ENCODE results near the gene SGPL1. TPM values are rescaled to one million over a fixed set of nuclear protein-coding genes. Genes with fewer than 3 reads are reported as not detected.

The SGPL1 gene
- total RNA-seq, 1 donor from 2014 or later = 37.1 TPM

GRCh38 chr10:70866424-70866823 lies 50.7 kb downstream of the SGPL1 start:
- Histone ChIP-seq H3K36me3 (ENCODE audit: control insufficient read depth in 3 of 3, insufficient read depth in 3 of 3, low read length in 3 of 3) (peaks cover 2 to 20% (median 14%) of the 10 kb centered on the region in 3 donors), H3K27ac (ENCODE audit: low read depth, low read length) (no peak overlapping the region), H3K27me3 (ENCODE audit: control insufficient read depth in 3 of 3, insufficient read depth in 3 of 3, low read length in 3 of 3) (no peaks in the 10 kb centered on the region), H3K4me1 (ENCODE audit: control insufficient read depth in 3 of 3, insufficient read depth in 3 of 3, low read length in 3 of 3) (no peaks in the 10 kb centered on the region), H3K9ac (ENCODE audit: low read depth in 1 of 3, low read length in 3 of 3) (no peak overlapping the region), H3K4me3 (ENCODE audit: low read length in 3 of 3) (no peak overlapping the region), H3K9me3 (ENCODE audit: control insufficient read depth in 3 of 3, low read length in 3 of 3) (no peaks in the 10 kb centered on the region)

- Histone ChIP-seq H3K9ac (ENCODE audit: low read depth in 1 of 3, low read length in 3 of 3) (no peak overlapping the region), H3K4me3 (ENCODE audit: low read length in 3 of 3) (no peak overlapping the region), H3K27me3 (ENCODE audit: control insufficient read depth in 3 of 3, insufficient read depth in 3 of 3, low read length in 3 of 3) (no peaks in the 10 kb centered on the region), H3K4me1 (ENCODE audit: control insufficient read depth in 3 of 3, insufficient read depth in 3 of 3, low read length in 3 of 3) (no peaks in the 10 kb centered on the region), H3K9me3 (ENCODE audit: control insufficient read depth in 3 of 3, low read length in 3 of 3) (no peaks in the 10 kb centered on the region), H3K27ac (ENCODE audit: low read depth, low read length) (no peak overlapping the region), H3K36me3 (ENCODE audit: control insufficient read depth in 3 of 3, insufficient read depth in 3 of 3, low read length in 3 of 3) (peaks cover 14 to 47% (median 32%) of the 10 kb centered on the region in 3 donors)
Measured at GRCh38 chr10:70872291-70872690, 56.5 kb downstream of the SGPL1 start.

- Histone ChIP-seq H3K36me3 (ENCODE audit: control insufficient read depth in 3 of 3, insufficient read depth in 3 of 3, low read length in 3 of 3) (peaks cover 25 to 52% (median 43%) of the 10 kb centered on the region in 3 donors), H3K4me3 (ENCODE audit: low read length in 3 of 3) (no peak overlapping the region)
Measured at GRCh38 chr10:70874061-70874460, 58.3 kb downstream of the SGPL1 start.

GRCh38 chr10:70879207-70879606 lies 63.5 kb downstream of the SGPL1 start:
- H3K27me3 ChIP-seq (ENCODE audit: control insufficient read depth in 3 of 3, insufficient read depth in 3 of 3, low read length in 3 of 3) = no peaks in the 10 kb centered on the region
- no peak overlapping the region for H3K27ac ChIP-seq (ENCODE audit: low read depth, low read length)
- peaks cover 32 to 43% (median 39%) of the 10 kb centered on the region in 3 donors for H3K36me3 ChIP-seq (ENCODE audit: control insufficient read depth in 3 of 3, insufficient read depth in 3 of 3, low read length in 3 of 3)

More at GRCh38 chr10:70874061-70874460, 58.3 kb downstream of the SGPL1 start:
- H3K27ac ChIP-seq (ENCODE audit: low read depth, low read length) = no peak overlapping the region
- no peaks in the 10 kb centered on the region for H3K4me1 ChIP-seq (ENCODE audit: control insufficient read depth in 3 of 3, insufficient read depth in 3 of 3, low read length in 3 of 3)
- no peak overlapping the region for H3K9ac ChIP-seq (ENCODE audit: low read depth in 1 of 3, low read length in 3 of 3)
- H3K27me3 ChIP-seq (ENCODE audit: control insufficient read depth in 3 of 3, insufficient read depth in 3 of 3, low read length in 3 of 3) = no peaks in the 10 kb centered on the region
- no peaks in the 10 kb centered on the region for H3K9me3 ChIP-seq (ENCODE audit: control insufficient read depth in 3 of 3, low read length in 3 of 3)

GRCh38 chr10:70880077-70880534 lies 64.4 kb downstream of the SGPL1 start:
- Histone ChIP-seq H3K4me3 (ENCODE audit: low read length in 3 of 3) (no peak overlapping the region), H3K4me1 (ENCODE audit: control insufficient read depth in 3 of 3, insufficient read depth in 3 of 3, low read length in 3 of 3) (no peaks in the 10 kb centered on the region), H3K9ac (ENCODE audit: low read depth in 1 of 3, low read length in 3 of 3) (no peak overlapping the region), H3K36me3 (ENCODE audit: control insufficient read depth in 3 of 3, insufficient read depth in 3 of 3, low read length in 3 of 3) (peaks cover 35 to 49% (median 44%) of the 10 kb centered on the region in 3 donors), H3K9me3 (ENCODE audit: control insufficient read depth in 3 of 3, low read length in 3 of 3) (no peaks in the 10 kb centered on the region), H3K27me3 (ENCODE audit: control insufficient read depth in 3 of 3, insufficient read depth in 3 of 3, low read length in 3 of 3) (no peaks in the 10 kb centered on the region), H3K27ac (ENCODE audit: low read depth, low read length) (no peak overlapping the region)

More at GRCh38 chr10:70879207-70879606, 63.5 kb downstream of the SGPL1 start:
- Histone ChIP-seq H3K4me3 (ENCODE audit: low read length in 3 of 3) (no peak overlapping the region), H3K9me3 (ENCODE audit: control insufficient read depth in 3 of 3, low read length in 3 of 3) (no peaks in the 10 kb centered on the region), H3K4me1 (ENCODE audit: control insufficient read depth in 3 of 3, insufficient read depth in 3 of 3, low read length in 3 of 3) (no peaks in the 10 kb centered on the region), H3K9ac (ENCODE audit: low read depth in 1 of 3, low read length in 3 of 3) (no peak overlapping the region)

GRCh38 chr10:70884741-70885140 lies 69.0 kb downstream of the SGPL1 start:
- H3K4me1 ChIP-seq (ENCODE audit: control insufficient read depth in 3 of 3, insufficient read depth in 3 of 3, low read length in 3 of 3) = peaks cover 10 to 18% (median 17%) of the 10 kb centered on the region in 3 donors
- no peak overlapping the region for H3K27ac ChIP-seq (ENCODE audit: low read depth, low read length)
- H3K36me3 ChIP-seq (ENCODE audit: control insufficient read depth in 3 of 3, insufficient read depth in 3 of 3, low read length in 3 of 3) = peaks cover 21 to 35% (median 31%) of the 10 kb centered on the region in 3 donors
- no peak overlapping the region for H3K9ac ChIP-seq (ENCODE audit: low read depth in 1 of 3, low read length in 3 of 3)
- no peaks in the 10 kb centered on the region for H3K9me3 ChIP-seq (ENCODE audit: control insufficient read depth in 3 of 3, low read length in 3 of 3)
- H3K4me3 ChIP-seq (ENCODE audit: low read length in 3 of 3) = no peak overlapping the region
- H3K27me3 ChIP-seq (ENCODE audit: control insufficient read depth in 3 of 3, insufficient read depth in 3 of 3, low read length in 3 of 3) = no peaks in the 10 kb centered on the region

GRCh38 chr10:70885481-70885880 lies 69.7 kb downstream of the SGPL1 start:
- no peaks in the 10 kb centered on the region for H3K27me3 ChIP-seq (ENCODE audit: control insufficient read depth in 3 of 3, insufficient read depth in 3 of 3, low read length in 3 of 3)
- H3K36me3 ChIP-seq (ENCODE audit: control insufficient read depth in 3 of 3, insufficient read depth in 3 of 3, low read length in 3 of 3) = peaks cover 21 to 35% (median 31%) of the 10 kb centered on the region in 3 donors
- no peak overlapping the region for H3K9ac ChIP-seq (ENCODE audit: low read depth in 1 of 3, low read length in 3 of 3)
- H3K4me3 ChIP-seq (ENCODE audit: low read length in 3 of 3) = no peak overlapping the region
- no peaks in the 10 kb centered on the region for H3K9me3 ChIP-seq (ENCODE audit: control insufficient read depth in 3 of 3, low read length in 3 of 3)
- H3K27ac ChIP-seq (ENCODE audit: low read depth, low read length) = no peak overlapping the region
- H3K4me1 ChIP-seq (ENCODE audit: control insufficient read depth in 3 of 3, insufficient read depth in 3 of 3, low read length in 3 of 3) = peaks cover 13 to 22% (median 18%) of the 10 kb centered on the region in 3 donors

- Histone ChIP-seq H3K9ac (ENCODE audit: low read depth in 1 of 3, low read length in 3 of 3) (no peak overlapping the region), H3K27ac (ENCODE audit: low read depth, low read length) (no peak overlapping the region), H3K4me1 (ENCODE audit: control insufficient read depth in 3 of 3, insufficient read depth in 3 of 3, low read length in 3 of 3) (peaks cover 21 to 29% (median 26%) of the 10 kb centered on the region in 3 donors), H3K36me3 (ENCODE audit: control insufficient read depth in 3 of 3, insufficient read depth in 3 of 3, low read length in 3 of 3) (peaks cover 18 to 35% (median 31%) of the 10 kb centered on the region in 3 donors), H3K27me3 (ENCODE audit: control insufficient read depth in 3 of 3, insufficient read depth in 3 of 3, low read length in 3 of 3) (no peaks in the 10 kb centered on the region), H3K4me3 (ENCODE audit: low read length in 3 of 3) (no peak overlapping the region), H3K9me3 (ENCODE audit: control insufficient read depth in 3 of 3, low read length in 3 of 3) (no peaks in the 10 kb centered on the region)
Measured at GRCh38 chr10:70885931-70886903, 70.5 kb downstream of the SGPL1 start.

GRCh38 chr10:70886921-70887665 lies 71.3 kb downstream of the SGPL1 start:
- Histone ChIP-seq H3K4me1 (ENCODE audit: control insufficient read depth in 3 of 3, insufficient read depth in 3 of 3, low read length in 3 of 3) (peaks cover 24 to 31% (median 27%) of the 10 kb centered on the region in 3 donors), H3K36me3 (ENCODE audit: control insufficient read depth in 3 of 3, insufficient read depth in 3 of 3, low read length in 3 of 3) (peaks cover 18 to 31% (median 28%) of the 10 kb centered on the region in 3 donors), H3K4me3 (ENCODE audit: low read length in 3 of 3) (peak overlapping the region; percentile 73 to 95 (median 86)), H3K27ac (ENCODE audit: low read depth, low read length) (peak overlapping the region; percentile 95), H3K9ac (ENCODE audit: low read depth in 1 of 3, low read length in 3 of 3) (peak overlapping the region; percentile 40 to 91 (median 89)), H3K9me3 (ENCODE audit: control insufficient read depth in 3 of 3, low read length in 3 of 3) (no peaks in the 10 kb centered on the region), H3K27me3 (ENCODE audit: control insufficient read depth in 3 of 3, insufficient read depth in 3 of 3, low read length in 3 of 3) (no peaks in the 10 kb centered on the region)
